GM20000 (cell line): Measurements from ENCODE around the gene VAV2.

Experiments used
- DNase-seq: peaks from one replicate; pipeline ENCODE4 v3.0.0; 2012; ENCODE audit warnings: low spot score
- TF ChIP-seq, protein P1 (sequence below): IDR thresholded peaks from 2 replicates; pipeline ENCODE4 v1.5.1; 2012; ENCODE audit warnings: mild to moderate bottlenecking, control low read depth; ENCODE audit errors: extremely low read depth, missing control alignments

The VAV2 gene

DNA sequence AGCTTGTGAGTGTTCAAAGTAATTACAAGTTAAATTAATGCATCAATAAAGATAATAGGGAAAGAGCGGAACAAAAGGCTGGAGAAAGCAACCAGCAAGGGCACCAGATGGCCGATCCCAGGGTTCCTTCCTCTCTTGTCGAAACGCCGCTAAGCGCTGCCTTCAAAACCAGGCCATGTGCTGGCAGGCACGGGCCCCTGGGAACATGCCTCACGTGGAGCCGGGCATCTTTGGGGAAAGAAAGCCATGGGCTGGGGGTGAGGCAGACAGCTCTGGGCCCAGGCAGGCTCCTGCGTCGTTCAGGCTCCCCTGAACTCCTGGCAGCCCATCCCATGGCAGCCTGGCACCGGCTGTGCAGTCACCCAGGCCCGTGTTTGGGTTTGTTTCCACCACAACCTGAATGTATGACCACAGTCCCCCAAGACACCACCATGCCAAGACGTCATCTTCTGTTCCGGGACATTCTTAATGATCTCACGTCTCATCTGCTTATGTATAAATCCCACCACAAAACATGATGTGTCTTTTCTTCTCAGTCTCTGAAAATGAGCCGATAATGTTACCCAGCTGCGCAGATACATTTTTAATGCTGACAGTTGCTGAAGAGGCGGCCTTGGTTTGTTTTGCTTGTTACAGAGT is 143.5 kb downstream of the VAV2 start:
- no peak for DNase-seq
- TF ChIP-seq, protein P1, sequence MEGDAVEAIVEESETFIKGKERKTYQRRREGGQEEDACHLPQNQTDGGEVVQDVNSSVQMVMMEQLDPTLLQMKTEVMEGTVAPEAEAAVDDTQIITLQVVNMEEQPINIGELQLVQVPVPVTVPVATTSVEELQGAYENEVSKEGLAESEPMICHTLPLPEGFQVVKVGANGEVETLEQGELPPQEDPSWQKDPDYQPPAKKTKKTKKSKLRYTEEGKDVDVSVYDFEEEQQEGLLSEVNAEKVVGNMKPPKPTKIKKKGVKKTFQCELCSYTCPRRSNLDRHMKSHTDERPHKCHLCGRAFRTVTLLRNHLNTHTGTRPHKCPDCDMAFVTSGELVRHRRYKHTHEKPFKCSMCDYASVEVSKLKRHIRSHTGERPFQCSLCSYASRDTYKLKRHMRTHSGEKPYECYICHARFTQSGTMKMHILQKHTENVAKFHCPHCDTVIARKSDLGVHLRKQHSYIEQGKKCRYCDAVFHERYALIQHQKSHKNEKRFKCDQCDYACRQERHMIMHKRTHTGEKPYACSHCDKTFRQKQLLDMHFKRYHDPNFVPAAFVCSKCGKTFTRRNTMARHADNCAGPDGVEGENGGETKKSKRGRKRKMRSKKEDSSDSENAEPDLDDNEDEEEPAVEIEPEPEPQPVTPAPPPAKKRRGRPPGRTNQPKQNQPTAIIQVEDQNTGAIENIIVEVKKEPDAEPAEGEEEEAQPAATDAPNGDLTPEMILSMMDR = no peak

DNA sequence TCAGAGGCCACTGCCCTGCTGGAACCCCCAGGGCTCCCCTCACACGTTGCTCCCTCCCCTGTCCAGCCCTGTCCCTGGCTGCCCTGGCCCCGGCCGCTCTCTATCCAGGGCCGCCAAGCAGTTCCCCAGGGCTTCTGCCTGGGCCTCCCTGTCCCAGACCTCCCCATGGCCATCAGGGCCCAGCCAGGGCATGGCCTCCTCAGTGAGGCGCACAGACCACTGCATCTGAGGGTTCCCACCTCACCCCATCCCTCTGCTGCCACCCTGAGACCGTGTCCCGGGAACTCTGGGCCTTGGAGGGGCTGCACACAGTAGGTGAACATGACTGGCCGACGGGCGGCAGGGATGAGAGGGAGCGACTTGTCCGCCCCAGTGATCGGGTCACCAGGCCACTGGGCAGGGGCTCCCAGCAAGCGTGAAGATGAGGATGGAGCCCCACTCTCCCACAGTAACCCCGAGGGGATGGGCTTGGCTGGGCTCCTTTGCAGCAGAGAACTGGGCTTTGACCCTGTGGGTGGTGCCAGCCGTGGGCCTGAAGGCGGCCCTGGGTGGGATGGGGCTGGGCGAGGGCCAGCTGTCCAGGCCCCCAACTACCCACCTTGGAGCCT is 145.5 kb downstream of the VAV2 start:
- no peak for DNase-seq
- TF ChIP-seq, protein P1 = no peak

DNA sequence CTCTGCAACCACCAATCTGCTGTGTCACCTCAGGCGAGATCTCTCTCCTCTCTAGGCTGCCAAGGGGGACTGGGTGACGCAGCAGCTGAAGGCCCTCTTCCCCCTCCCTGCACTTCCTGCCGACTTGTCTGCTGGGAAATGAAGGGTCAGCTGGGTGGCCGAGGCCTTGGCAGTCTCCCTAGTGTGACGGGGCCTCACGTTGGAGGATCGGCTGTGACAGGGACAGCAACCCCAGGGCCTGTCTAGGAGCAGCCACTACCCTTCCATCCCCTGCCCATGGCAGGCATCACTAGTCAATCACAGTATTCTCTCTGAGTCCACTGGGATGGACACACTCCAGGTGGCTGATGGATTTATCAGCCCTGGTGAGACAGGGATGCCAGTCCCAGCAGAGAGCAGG is 146.7 kb downstream of the VAV2 start:
- peak; percentile 68 for DNase-seq
- TF ChIP-seq, protein P1 = no peak

DNA sequence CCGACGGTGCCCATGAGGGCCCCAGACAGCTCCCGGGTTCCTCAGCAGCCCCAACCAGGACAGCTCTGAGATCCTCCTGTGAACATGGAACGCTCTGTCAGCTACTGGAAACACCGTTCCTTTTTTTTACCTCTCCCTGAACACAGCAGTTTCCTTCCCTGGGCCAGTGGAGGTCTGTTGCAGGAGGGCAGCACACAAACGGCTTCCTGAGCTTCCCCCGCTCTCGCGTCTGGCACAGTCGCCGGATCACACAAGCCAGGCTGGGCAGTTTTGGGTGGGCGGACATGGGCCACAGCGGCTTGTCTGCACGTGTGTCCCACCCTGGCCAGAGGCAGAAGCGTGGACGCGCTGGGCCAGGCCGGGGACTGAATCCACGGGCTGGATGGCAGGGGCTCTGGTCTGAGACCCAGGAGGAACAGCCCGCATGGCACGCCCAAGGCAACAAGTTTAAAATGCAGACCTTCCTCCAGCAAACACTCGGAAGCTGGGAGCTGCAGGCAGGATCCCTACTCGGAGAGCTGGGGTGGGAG is 147.2 kb downstream of the VAV2 start:
- no peak for DNase-seq
- TF ChIP-seq, protein P1 = no peak

DNA sequence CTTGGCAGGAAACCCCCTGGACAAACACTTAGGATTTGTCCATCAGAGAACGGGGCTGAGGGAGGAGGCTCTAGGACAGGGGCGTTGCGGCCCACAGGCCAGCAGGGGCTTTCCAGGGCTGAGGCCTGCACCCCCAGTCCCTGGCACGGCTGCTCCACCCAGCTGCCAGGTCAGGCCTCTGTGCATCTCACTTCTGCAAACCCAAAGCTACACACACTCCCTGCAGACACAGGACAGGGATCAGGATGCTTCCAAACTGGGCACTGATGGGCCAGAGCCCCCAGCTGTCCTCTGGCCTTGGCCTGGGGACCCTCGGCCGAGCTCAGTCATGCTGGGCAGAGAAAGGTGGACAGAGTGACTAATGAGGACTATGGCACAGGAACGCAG is 147.7 kb downstream of the VAV2 start:
- TF ChIP-seq, protein P1 = no peak
- no peak for DNase-seq

DNA sequence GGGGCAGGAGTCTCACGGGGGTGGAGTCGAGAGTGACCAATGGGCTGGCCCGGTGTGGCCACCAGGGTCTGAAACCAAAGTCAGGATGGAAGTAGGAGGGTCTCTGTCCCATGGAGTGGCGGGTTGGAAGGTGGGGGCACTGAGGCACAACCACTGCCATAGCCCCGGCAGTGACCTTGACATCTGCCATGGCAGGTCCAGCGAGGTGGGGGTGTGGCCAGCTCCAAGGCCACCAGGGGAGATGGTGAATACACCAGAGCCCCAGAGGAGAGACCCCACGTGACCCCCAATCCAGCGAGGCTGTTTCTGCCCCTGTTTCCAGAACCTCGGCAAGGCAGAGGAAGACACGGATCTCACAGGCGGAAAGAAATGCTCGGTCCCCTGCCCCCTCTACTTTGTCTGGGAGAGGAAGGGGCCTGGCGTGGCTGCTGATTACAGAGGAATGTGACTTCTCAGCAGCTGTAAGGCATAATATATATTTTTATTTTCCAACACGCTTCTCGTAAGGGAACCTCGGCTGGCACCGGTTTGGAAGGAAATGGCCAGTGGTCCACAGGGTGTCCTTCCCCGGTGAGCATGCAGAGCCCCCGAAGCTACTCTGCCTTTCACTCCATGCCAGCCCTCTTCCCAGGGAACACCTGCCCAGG is 148.2 kb downstream of the VAV2 start:
- TF ChIP-seq, protein P1 = no peak
- DNase-seq = no peak

DNA sequence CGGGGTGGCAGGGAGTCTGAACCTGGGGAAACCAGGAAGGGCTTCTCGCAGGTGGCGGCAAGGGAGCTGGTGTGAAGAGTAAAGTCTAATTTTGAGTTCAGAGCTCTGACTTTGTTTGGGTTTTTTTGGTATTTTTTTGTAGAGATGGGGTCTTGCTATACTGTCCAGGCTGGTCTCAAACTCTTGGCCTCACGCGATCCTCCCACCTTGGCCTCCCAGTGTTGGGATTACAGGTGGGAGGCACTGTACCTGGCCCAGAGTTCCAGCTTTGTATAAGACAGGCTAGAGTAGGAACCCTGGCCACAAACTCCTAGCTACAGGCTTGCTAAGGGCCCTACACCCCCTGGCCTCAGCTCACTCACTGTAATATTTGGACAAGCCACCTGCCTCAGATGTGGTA is 148.9 kb downstream of the VAV2 start:
- no peak for DNase-seq
- TF ChIP-seq, protein P1 = no peak
